ENCODE data around the gene MAGI2.
"Not testable (repeated sequence)": the region's sequence is repeated elsewhere in the genome, so short reads cannot be mapped to it uniquely, and the experiment has no call there.

Gene MAGI2

GRCh38 chr7:79442766-79443165, 10.7 kb downstream of the MAGI2 start:
- not testable (repeated sequence) for DNase-seq

GRCh38 chr7:79436378-79436777, 17.1 kb downstream of the MAGI2 start:
- DNase-seq, result no peak

- no peak for DNase-seq
Observed at GRCh38 chr7:79434867-79435266, 18.6 kb downstream of the MAGI2 start.

- DNase-seq, result no peak
Observed at GRCh38 chr7:79434098-79434497, 19.4 kb downstream of the MAGI2 start.

GRCh38 chr7:79430391-79430790, 23.1 kb downstream of the MAGI2 start:
- DNase-seq, result no peak

GRCh38 chr7:79425665-79426064, 27.8 kb downstream of the MAGI2 start:
- DNase-seq, result no peak

- no peak for DNase-seq
Observed at GRCh38 chr7:79421751-79422150, 31.7 kb downstream of the MAGI2 start.

- no peak for DNase-seq
Observed at GRCh38 chr7:79420464-79420863, 33.0 kb downstream of the MAGI2 start.

GRCh38 chr7:79414910-79415309, 38.6 kb downstream of the MAGI2 start:
- DNase-seq, result no peak

GRCh38 chr7:79412915-79413314, 40.6 kb downstream of the MAGI2 start:
- DNase-seq, result no peak

- no peak for DNase-seq
Observed at GRCh38 chr7:79412438-79412837, 41.0 kb downstream of the MAGI2 start.

- no peak for DNase-seq
Observed at GRCh38 chr7:79410345-79410744, 43.1 kb downstream of the MAGI2 start.

GRCh38 chr7:79407351-79407750, 46.1 kb downstream of the MAGI2 start:
- no peak for DNase-seq

GRCh38 chr7:79406371-79406770, 47.1 kb downstream of the MAGI2 start:
- DNase-seq, result no peak

- DNase-seq, result no peak
Observed at GRCh38 chr7:79405368-79405767, 48.1 kb downstream of the MAGI2 start.

GRCh38 chr7:79403879-79404278, 49.6 kb downstream of the MAGI2 start:
- no peak for DNase-seq

- DNase-seq, result no peak
Observed at GRCh38 chr7:79403451-79403850, 50.0 kb downstream of the MAGI2 start.

- DNase-seq, result no peak
Observed at GRCh38 chr7:79401254-79401653, 52.2 kb downstream of the MAGI2 start.

GRCh38 chr7:79400222-79400621, 53.2 kb downstream of the MAGI2 start:
- no peak for DNase-seq

- DNase-seq, result no peak
Observed at GRCh38 chr7:79398138-79398749, 55.2 kb downstream of the MAGI2 start.

- DNase-seq, result no peak
Observed at GRCh38 chr7:79386688-79387422, 66.6 kb downstream of the MAGI2 start.

GRCh38 chr7:79381921-79382320, 71.5 kb downstream of the MAGI2 start:
- DNase-seq, result no peak

GRCh38 chr7:79377097-79377496, 76.4 kb downstream of the MAGI2 start:
- DNase-seq, result no peak

- no peak for DNase-seq
Observed at GRCh38 chr7:79376299-79377025, 77.0 kb downstream of the MAGI2 start.
